H9 (cell line): ENCODE data around the gene ABCF1. TPM values are rescaled to one million over a fixed set of nuclear protein-coding genes. Genes with fewer than 3 reads are reported as not detected.
"Not testable (repeated sequence)": the region's sequence is repeated elsewhere in the genome, so short reads cannot be mapped to it uniquely, and the experiment has no call there.

Experiments used
- DNase-seq: peaks from one replicate; pipeline ENCODE4 v3.0.0-alpha.2; 2017
- H2AFZ ChIP-seq: one replicate; pipeline ENCODE4 v1.6.1; 2013; ENCODE audit warnings: mild to moderate bottlenecking, low read length, control low read depth, moderate library complexity
- H2AK5ac ChIP-seq: 2 replicates; pipeline ENCODE4 v1.6.1; 2013; ENCODE audit warnings: low read length, control low read depth, mixed read lengths; ENCODE audit not compliant: insufficient read length
- H2BK120ac ChIP-seq: one replicate; pipeline ENCODE4 v1.6.1; 2013; ENCODE audit warnings: low read depth, mild to moderate bottlenecking, low read length, control low read depth, inconsistent platforms; ENCODE audit not compliant: poor library complexity, severe bottlenecking
- H2BK12ac ChIP-seq: 2 replicates; pipeline ENCODE4 v1.6.1; 2013; ENCODE audit warnings: low read length, control low read depth, mixed read lengths, low read depth; ENCODE audit not compliant: insufficient read length
- H2BK15ac ChIP-seq: 2 replicates; pipeline ENCODE4 v1.6.1; 2013; ENCODE audit warnings: low read depth, low read length, control low read depth
- H2BK20ac ChIP-seq: one replicate; pipeline ENCODE4 v1.6.1; 2013; ENCODE audit warnings: low read depth, mild to moderate bottlenecking, low read length, control low read depth, inconsistent platforms; ENCODE audit not compliant: poor library complexity, severe bottlenecking
- H2BK5ac ChIP-seq: 2 replicates; pipeline ENCODE4 v1.6.1; 2013; ENCODE audit warnings: low read length, control low read depth, mixed read lengths; ENCODE audit not compliant: insufficient read length
- H3K14ac ChIP-seq: 2 replicates; pipeline ENCODE4 v1.6.1; 2013; ENCODE audit warnings: low read length, control low read depth; ENCODE audit not compliant: insufficient read depth
- H3K18ac ChIP-seq: 2 replicates; pipeline ENCODE4 v1.6.1; 2013; ENCODE audit warnings: low read depth, mild to moderate bottlenecking, mixed read lengths, low read length, control low read depth; ENCODE audit not compliant: insufficient read length
- H3K23ac ChIP-seq: 2 replicates; pipeline ENCODE4 v1.6.1; 2013; ENCODE audit warnings: low read length, control low read depth, mixed read lengths, low read depth; ENCODE audit not compliant: insufficient read length
- H3K23me2 ChIP-seq: 2 replicates; pipeline ENCODE4 v1.6.1; 2013; ENCODE audit warnings: low read depth, mild to moderate bottlenecking, mixed read lengths, low read length, control low read depth; ENCODE audit not compliant: insufficient read length, poor library complexity, severe bottlenecking
- H3K27ac ChIP-seq: 2 replicates; pipeline ENCODE4 v1.5.1; 2013; ENCODE audit warnings: low read length, control low read depth, mixed read lengths, low read depth; ENCODE audit not compliant: insufficient read length
- H3K27me3 ChIP-seq: 2 replicates; pipeline ENCODE4 v1.6.1; 2013; ENCODE audit warnings: low read length, control low read depth, inconsistent platforms; ENCODE audit not compliant: insufficient read depth
- H3K4ac ChIP-seq: 2 replicates; pipeline ENCODE4 v1.6.1; 2013; ENCODE audit warnings: low read depth, mild to moderate bottlenecking, control low read depth, inconsistent platforms, low read length, moderate library complexity
- H3K4me1 ChIP-seq: 2 replicates; pipeline ENCODE4 v1.6.1; 2013; ENCODE audit warnings: low read length, control low read depth, inconsistent platforms; ENCODE audit not compliant: insufficient read depth
- H3K4me2 ChIP-seq: 2 replicates; pipeline ENCODE4 v1.6.1; 2013; ENCODE audit warnings: low read length, control low read depth, mixed read lengths; ENCODE audit not compliant: insufficient read length, insufficient read depth
- H3K56ac ChIP-seq: 2 replicates; pipeline ENCODE4 v1.6.1; 2013; ENCODE audit warnings: low read depth, mild to moderate bottlenecking, mixed read lengths, low read length, control low read depth; ENCODE audit not compliant: insufficient read length
- H3K79me1 ChIP-seq: 2 replicates; pipeline ENCODE4 v1.6.1; 2013; ENCODE audit warnings: low read depth, mild to moderate bottlenecking, moderate library complexity, low read length, control low read depth, inconsistent platforms; ENCODE audit not compliant: insufficient read depth, poor library complexity, severe bottlenecking
- H3K79me2 ChIP-seq: 2 replicates; pipeline ENCODE4 v1.6.1; 2013; ENCODE audit warnings: low read length, control low read depth, inconsistent platforms; ENCODE audit not compliant: insufficient read depth
- H3K9ac ChIP-seq: 2 replicates; pipeline ENCODE4 v1.6.1; 2013; ENCODE audit warnings: low read length, control low read depth, mixed read lengths; ENCODE audit not compliant: insufficient read length; ENCODE audit errors: extremely low read depth
- H3K9me3 ChIP-seq: one replicate; pipeline ENCODE4 v1.6.1; 2013; ENCODE audit warnings: low read depth, low read length, inconsistent platforms; ENCODE audit not compliant: control insufficient read depth
- H3T11ph ChIP-seq: one replicate; pipeline ENCODE4 v1.6.1; 2013; ENCODE audit warnings: mild to moderate bottlenecking, low read length, control low read depth, inconsistent platforms
- H4K20me1 ChIP-seq: one replicate; pipeline ENCODE4 v1.6.1; 2013; ENCODE audit not compliant: control insufficient read depth, insufficient read length, insufficient read depth
- H4K5ac ChIP-seq: 2 replicates; pipeline ENCODE4 v1.6.1; 2013; ENCODE audit warnings: low read depth, mild to moderate bottlenecking, mixed read lengths, low read length, control low read depth; ENCODE audit not compliant: insufficient read length
- H4K8ac ChIP-seq: replicated peaks from 2 replicates; pipeline ENCODE4 v1.6.1; 2013; ENCODE audit warnings: low read length, control low read depth, mixed read lengths, low read depth; ENCODE audit not compliant: insufficient read length
- H4K91ac ChIP-seq: 2 replicates; pipeline ENCODE4 v1.6.1; 2013; ENCODE audit warnings: low read depth, mild to moderate bottlenecking, moderate library complexity, mixed read lengths, low read length, control low read depth; ENCODE audit not compliant: insufficient read length
- H3K27ac Mint-ChIP-seq, 3 experiments: 2 replicates in 2 of 3; 3 replicates in 1 of 3; pipeline ENCODE4 v1.8.0; 2020 to 2021; ENCODE audit warnings: mixed read lengths in 3 of 3, mild to moderate bottlenecking in 1 of 3, moderate library complexity in 1 of 3
- H3K27me3 Mint-ChIP-seq: 2 replicates; pipeline ENCODE4 v1.8.0; 2021; ENCODE audit warnings: low read depth, mild to moderate bottlenecking, moderate library complexity, mixed read lengths
- H3K36me3 Mint-ChIP-seq, 3 experiments: 2 replicates in 2 of 3; 3 replicates in 1 of 3; pipeline ENCODE4 v1.8.0; 2020 to 2021; ENCODE audit warnings: low read depth in 3 of 3, mixed read lengths in 3 of 3; ENCODE audit not compliant: insufficient read depth in 1 of 3
- H3K4me1 Mint-ChIP-seq, 2 experiments: 2 replicates each; pipeline ENCODE4 v1.8.0; 2020; ENCODE audit warnings: mixed read lengths in 2 of 2
- H3K4me3 Mint-ChIP-seq, 2 experiments: 2 replicates in 1 of 2; 3 replicates in 1 of 2; pipeline ENCODE4 v1.8.0; 2020 to 2021; ENCODE audit warnings: mild to moderate bottlenecking in 2 of 2, mixed read lengths in 2 of 2, moderate library complexity in 1 of 2
- H3K9me3 Mint-ChIP-seq, 2 experiments: 2 replicates in 1 of 2; 3 replicates in 1 of 2; pipeline ENCODE4 v1.8.0; 2020; ENCODE audit warnings: mild to moderate bottlenecking in 2 of 2, mixed read lengths in 2 of 2, moderate library complexity in 1 of 2
- WGBS: extraction: QIAGEN DNeasy Blood & Tissue Kit; methylation state at CpG from one replicate; pipeline ENCODE4 v1.1.7; 2013; ENCODE audit warnings: missing lambda C conversion rate, low lambda C conversion rate, mixed read lengths; ENCODE audit not compliant: insufficient read length; ENCODE audit errors: extremely low coverage; 5-methylcytosine and 5-hydroxymethylcytosine counted together
- total RNA-seq: library from RNA; stranded (reverse); gene quantifications from 2 replicates; pipeline ENCODE4 v1.2.1, GENCODE V29; 2021

The ABCF1 gene
- total RNA-seq, 1 experiment from 2014 or later: 118 TPM

DNA sequence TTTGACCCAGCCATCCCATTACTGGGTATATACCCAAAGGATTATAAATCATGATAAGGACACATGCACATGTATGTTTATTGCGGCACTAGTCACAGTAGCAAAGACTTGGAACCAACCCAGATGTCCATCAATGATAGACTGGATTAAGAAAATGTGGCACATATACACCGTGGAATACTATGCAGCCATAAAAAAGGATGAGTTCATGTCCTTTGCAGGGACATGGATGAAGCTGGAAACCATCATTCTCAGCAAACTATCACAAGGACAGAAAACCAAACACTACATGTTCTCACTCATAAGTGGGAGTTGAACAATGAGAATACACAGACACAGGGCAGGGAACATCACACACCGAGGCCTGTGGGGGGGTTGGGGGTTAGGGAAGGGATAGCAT is 44.8 kb upstream of the ABCF1 start:
- H3K4me1 Mint-ChIP-seq, H3K27ac Mint-ChIP-seq, H3K4me3 Mint-ChIP-seq, H3K27ac ChIP-seq, H2BK120ac ChIP-seq, DNase-seq, H4K20me1 ChIP-seq, H3K23me2 ChIP-seq, H4K8ac ChIP-seq, H3K18ac ChIP-seq, H3K4me1 ChIP-seq, H3K27me3 ChIP-seq, H2BK12ac ChIP-seq, H3K36me3 Mint-ChIP-seq, H3K79me2 ChIP-seq, H2BK20ac ChIP-seq, H4K5ac ChIP-seq, H3K23ac ChIP-seq, H2AK5ac ChIP-seq, H3K14ac ChIP-seq, H2AFZ ChIP-seq, H3K9ac ChIP-seq, H3K9me3 ChIP-seq, H2BK5ac ChIP-seq, H3K56ac ChIP-seq, H2BK15ac ChIP-seq, H3K9me3 Mint-ChIP-seq, H3K4me2 ChIP-seq, H4K91ac ChIP-seq, H3T11ph ChIP-seq, H3K4ac ChIP-seq, H3K79me1 ChIP-seq: not testable (repeated sequence)
- H3K27me3 Mint-ChIP-seq: peaks cover 45% of the 10 kb centered on the region
- WGBS: no CpG with 5 or more reads among the region's 3 CpGs

DNA sequence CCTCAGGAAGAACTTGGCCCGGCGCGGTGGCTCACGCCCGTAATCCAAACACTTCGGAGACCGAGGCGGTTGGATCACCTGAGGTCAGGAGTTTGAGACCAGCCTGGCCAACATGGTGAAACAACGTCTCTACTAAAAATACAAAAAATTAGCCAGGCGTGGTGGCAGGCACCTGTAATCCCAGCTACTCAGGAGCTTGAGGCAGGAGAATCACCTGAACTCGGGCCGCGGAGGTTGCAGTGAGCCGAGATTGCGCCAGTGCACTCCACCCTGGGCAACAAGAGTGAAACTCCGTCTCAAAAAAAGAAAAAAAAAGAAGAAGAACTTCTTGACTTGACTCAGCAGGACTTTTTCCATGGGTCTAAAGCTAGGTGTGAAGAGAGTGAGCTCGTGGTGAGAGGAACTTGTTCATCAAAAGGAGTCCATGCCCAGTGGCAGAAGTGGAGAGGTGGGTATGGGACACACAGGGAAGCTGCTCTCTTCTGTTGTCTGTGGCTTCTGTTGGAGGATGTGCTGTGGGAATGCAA is 41.8 kb upstream of the ABCF1 start:
- not testable (repeated sequence) for DNase-seq, H2BK12ac ChIP-seq, H2BK20ac ChIP-seq, H3K27ac Mint-ChIP-seq, H3K9ac ChIP-seq, H2BK5ac ChIP-seq, H3K4me1 Mint-ChIP-seq, H3K9me3 Mint-ChIP-seq, H2BK15ac ChIP-seq, H3K36me3 Mint-ChIP-seq, H3K23ac ChIP-seq, H3K56ac ChIP-seq, H4K20me1 ChIP-seq, H3K79me2 ChIP-seq, H3K27me3 ChIP-seq, H3K23me2 ChIP-seq, H3K27ac ChIP-seq, H3K18ac ChIP-seq, H2AK5ac ChIP-seq, H4K8ac ChIP-seq, H4K5ac ChIP-seq, H3T11ph ChIP-seq, H3K9me3 ChIP-seq, H2AFZ ChIP-seq, H3K14ac ChIP-seq, H2BK120ac ChIP-seq, H3K4me3 Mint-ChIP-seq, H3K4me2 ChIP-seq, H4K91ac ChIP-seq, H3K79me1 ChIP-seq, H3K4ac ChIP-seq, H3K4me1 ChIP-seq
- peaks cover 17% of the 10 kb centered on the region for H3K27me3 Mint-ChIP-seq
- WGBS: no CpG with 5 or more reads among the region's 17 CpGs
